CD4-positive, alpha-beta T cell (primary cell): ENCODE results near the gene ACSM2B. TPM values are rescaled to one million over a fixed set of nuclear protein-coding genes. Genes with fewer than 3 reads are reported as not detected.

Experiments used
- ATAC-seq: fragments of 200-7000 bp; cut with Tn5 transposase; one replicate; pipeline ENCODE4 v1.10.0; 2022; ENCODE audit warnings: mild to moderate bottlenecking; ENCODE audit not compliant: poor library complexity
- CTCF ChIA-PET: fragments of 350-600 bp; sonication (Branson Sonifier 250); formaldehyde crosslinking; loops from one replicate; lab custom pipeline; 2021; ENCODE audit warnings: antibody characterized with exemption, inconsistent platforms; lab: Charles Lee
- POLR2A ChIA-PET: fragments of 350-600 bp; sonication (Branson Sonifier 250); formaldehyde crosslinking; loops from one replicate; lab custom pipeline; 2021; ENCODE audit warnings: antibody characterized with exemption, inconsistent platforms; lab: Charles Lee
- DNase-seq, 14 experiments: peaks; one replicate each; pipeline ENCODE4 v3.0.0-alpha.2; 2013 to 2020; ENCODE audit warnings: mixed read lengths in 2 of 14
- H3K27ac ChIP-seq, 2 donors: one replicate each; pipeline versions ENCODE4 v1.5.1 to v1.7.0; 2013; ENCODE audit warnings: low read length in 2 of 2, low read depth in 1 of 2, mild to moderate bottlenecking in 1 of 2
- H3K27me3 ChIP-seq, 2 experiments: 1 replicate in 1 of 2; 2 replicates in 1 of 2; pipeline versions ENCODE4 v1.6.1 to v1.7.0; 2013; ENCODE audit warnings: low read length in 2 of 2, control low read depth in 1 of 2, mild to moderate bottlenecking in 1 of 2, moderate library complexity in 1 of 2; ENCODE audit not compliant: insufficient read depth in 2 of 2, control insufficient read depth in 1 of 2
- H3K36me3 ChIP-seq: one replicate; pipeline ENCODE4 v1.6.1; 2013; ENCODE audit warnings: low read length, control low read depth; ENCODE audit not compliant: insufficient read depth
- H3K4me1 ChIP-seq: one replicate; pipeline ENCODE4 v1.6.1; 2013; ENCODE audit warnings: low read length, control low read depth; ENCODE audit not compliant: insufficient read depth
- H3K4me3 ChIP-seq: one replicate; pipeline ENCODE4 v1.5.1; 2013; ENCODE audit warnings: mild to moderate bottlenecking, low read length, moderate library complexity
- H3K9me3 ChIP-seq, 2 experiments: 1 replicate in 1 of 2; 2 replicates in 1 of 2; pipeline versions ENCODE4 v1.6.1 to v1.7.0; 2013; ENCODE audit warnings: low read length in 2 of 2, mild to moderate bottlenecking in 2 of 2, control low read depth in 1 of 2, moderate library complexity in 1 of 2; ENCODE audit not compliant: control insufficient read depth in 1 of 2, insufficient read depth in 1 of 2
- H3K27ac Mint-ChIP-seq: one replicate; pipeline ENCODE4 v1.8.0; 2020; ENCODE audit warnings: mixed read lengths
- H3K27me3 Mint-ChIP-seq: one replicate; pipeline ENCODE4 v1.8.0; 2021; ENCODE audit warnings: mixed read lengths
- H3K36me3 Mint-ChIP-seq: one replicate; pipeline ENCODE4 v1.8.0; 2021; ENCODE audit warnings: low read depth, mixed read lengths
- H3K4me1 Mint-ChIP-seq: one replicate; pipeline ENCODE4 v1.8.0; 2021; ENCODE audit warnings: low read depth, mixed read lengths
- H3K4me3 Mint-ChIP-seq: one replicate; pipeline ENCODE4 v1.8.0; 2020; ENCODE audit warnings: mild to moderate bottlenecking, mixed read lengths
- H3K9me3 Mint-ChIP-seq: one replicate; pipeline ENCODE4 v1.8.0; 2020; ENCODE audit warnings: mixed read lengths
- intact Hi-C, 2 experiments: fragments of 100-400 bp; cut with DNase I in 1 of 2; cut with micrococcal nuclease in 1 of 2; formaldehyde crosslinking; loops; one replicate each; pipeline versions ENCODE4 v1.15.1 to v1.9.0; 2023 to 2025; cut with DNase I, micrococcal nuclease
- total RNA-seq, 174 experiments: library from RNA in 2 of 174; stranded (reverse) in 2 of 174; gene quantifications; one replicate each; pipeline ENCODE4 v1.2.3 and lab custom pipeline; 2021 to 2026
- TF ChIP-seq, protein P1 (sequence below): fragments of 200-600 bp; IDR thresholded peaks from one replicate; pipeline ENCODE4 v1.8.0; 2022; ENCODE audit warnings: antibody characterized with exemption, mild to moderate bottlenecking

The ACSM2B gene
- total RNA-seq, 2 experiments from 2014 or later: not detected

DNA sequence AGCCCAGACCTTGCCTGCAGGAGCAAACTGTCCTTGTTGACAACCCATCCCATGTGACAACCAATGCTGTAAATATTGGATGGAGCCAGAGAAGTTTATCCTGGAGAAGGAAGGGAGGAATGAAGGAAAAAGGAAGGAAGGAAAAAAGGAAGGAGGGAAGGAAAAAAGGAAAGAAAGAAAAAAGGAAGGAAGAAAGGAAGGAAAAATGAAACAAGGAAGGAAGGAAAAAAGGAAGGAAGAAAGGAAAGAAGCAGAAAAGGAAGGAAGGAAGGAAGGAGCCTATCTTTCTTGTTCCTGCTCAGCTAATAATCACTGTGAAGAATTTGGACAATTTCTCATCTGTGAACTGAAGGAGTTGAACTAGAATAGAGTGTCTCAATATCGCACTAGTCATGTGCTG, 56.1 kb downstream of the ACSM2B start:
- Histone ChIP-seq H3K27me3 (peaks cover 0 to 6% of the 10 kb centered on the region in 2 experiments), H3K36me3 (no peaks in the 10 kb centered on the region), H3K9me3 (no peaks in the 10 kb centered on the region), H3K4me1 (no peaks in the 10 kb centered on the region), H3K4me3 (no peak overlapping the region), H3K27ac (no peak overlapping the region)
- peaks cover 10% of the 10 kb centered on the region for H3K27me3 Mint-ChIP-seq
- H3K4me1 Mint-ChIP-seq: no peaks in the 10 kb centered on the region
- TF ChIP-seq, protein P1, sequence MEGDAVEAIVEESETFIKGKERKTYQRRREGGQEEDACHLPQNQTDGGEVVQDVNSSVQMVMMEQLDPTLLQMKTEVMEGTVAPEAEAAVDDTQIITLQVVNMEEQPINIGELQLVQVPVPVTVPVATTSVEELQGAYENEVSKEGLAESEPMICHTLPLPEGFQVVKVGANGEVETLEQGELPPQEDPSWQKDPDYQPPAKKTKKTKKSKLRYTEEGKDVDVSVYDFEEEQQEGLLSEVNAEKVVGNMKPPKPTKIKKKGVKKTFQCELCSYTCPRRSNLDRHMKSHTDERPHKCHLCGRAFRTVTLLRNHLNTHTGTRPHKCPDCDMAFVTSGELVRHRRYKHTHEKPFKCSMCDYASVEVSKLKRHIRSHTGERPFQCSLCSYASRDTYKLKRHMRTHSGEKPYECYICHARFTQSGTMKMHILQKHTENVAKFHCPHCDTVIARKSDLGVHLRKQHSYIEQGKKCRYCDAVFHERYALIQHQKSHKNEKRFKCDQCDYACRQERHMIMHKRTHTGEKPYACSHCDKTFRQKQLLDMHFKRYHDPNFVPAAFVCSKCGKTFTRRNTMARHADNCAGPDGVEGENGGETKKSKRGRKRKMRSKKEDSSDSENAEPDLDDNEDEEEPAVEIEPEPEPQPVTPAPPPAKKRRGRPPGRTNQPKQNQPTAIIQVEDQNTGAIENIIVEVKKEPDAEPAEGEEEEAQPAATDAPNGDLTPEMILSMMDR: no peak
- H3K27ac Mint-ChIP-seq: no peak overlapping the region
- H3K36me3 Mint-ChIP-seq: no peaks in the 10 kb centered on the region
- no peak for DNase-seq
- no peak overlapping the region for H3K4me3 Mint-ChIP-seq
- no peak for ATAC-seq
- H3K9me3 Mint-ChIP-seq: peaks cover 1% of the 10 kb centered on the region
- POLR2A ChIA-PET: no interaction called here
- intact Hi-C loops: no loop called here
- CTCF ChIA-PET: no interaction called here

DNA sequence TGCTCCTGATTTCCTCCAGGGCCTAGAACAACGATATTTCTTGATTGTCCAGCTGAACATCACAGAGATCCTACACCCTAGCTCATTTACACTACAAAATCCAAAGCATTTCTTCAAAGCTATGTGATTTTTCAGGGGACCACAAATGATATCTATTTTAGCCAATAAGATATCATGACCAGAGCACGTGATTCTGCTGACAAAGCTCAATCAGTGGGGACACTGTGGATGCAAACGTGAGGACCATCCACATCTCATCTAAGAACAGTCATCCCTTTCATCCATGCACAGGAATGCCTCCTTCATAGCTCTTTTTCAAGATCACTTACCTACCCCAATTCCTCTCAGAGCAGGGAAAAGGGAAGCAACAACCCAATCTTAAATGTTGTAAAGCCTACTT, 56.9 kb downstream of the ACSM2B start:
- no peaks in the 10 kb centered on the region for H3K36me3 ChIP-seq
- Mint-ChIP-seq H3K36me3 (no peaks in the 10 kb centered on the region), H3K9me3 (peaks cover 4% of the 10 kb centered on the region), H3K27me3 (peaks cover 10% of the 10 kb centered on the region), H3K4me1 (no peaks in the 10 kb centered on the region), H3K4me3 (no peak overlapping the region), H3K27ac (no peak overlapping the region)
- H3K4me1 ChIP-seq: no peaks in the 10 kb centered on the region
- TF ChIP-seq, protein P1: no peak
- ATAC-seq (no peak), DNase-seq (no peak)
- intact Hi-C loops: no loop called here
- POLR2A ChIA-PET: no interaction called here
- no peak overlapping the region for H3K4me3 ChIP-seq
- CTCF ChIA-PET: no interaction called here
- no peaks in the 10 kb centered on the region for H3K9me3 ChIP-seq
- H3K27ac ChIP-seq: no peak overlapping the region
- peaks cover 0 to 9% of the 10 kb centered on the region in 2 experiments for H3K27me3 ChIP-seq

DNA sequence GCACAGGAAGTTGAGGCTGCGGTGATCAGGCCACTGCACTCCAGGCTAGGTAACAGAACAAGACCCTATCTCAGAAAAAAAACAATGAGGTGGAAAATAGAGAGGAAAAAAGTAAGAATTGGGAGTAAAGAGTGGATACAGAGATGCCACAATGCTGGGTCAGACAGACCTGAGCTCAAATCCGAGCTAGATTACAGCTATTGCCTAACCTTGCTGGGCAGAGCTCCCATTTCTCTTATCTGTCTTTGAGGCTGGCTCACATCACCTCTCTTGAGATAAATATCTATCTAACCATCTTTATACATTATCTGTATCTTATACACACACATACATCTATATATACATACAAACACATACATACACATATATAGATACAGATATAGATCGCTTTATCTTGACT, 59.0 kb downstream of the ACSM2B start:
- intact Hi-C loops: no loop called here
- peaks cover 0 to 9% of the 10 kb centered on the region in 2 experiments for H3K27me3 ChIP-seq
- Mint-ChIP-seq H3K27ac (no peak overlapping the region), H3K9me3 (peaks cover 4% of the 10 kb centered on the region), H3K36me3 (no peaks in the 10 kb centered on the region), H3K4me1 (no peaks in the 10 kb centered on the region), H3K27me3 (peaks cover 16% of the 10 kb centered on the region), H3K4me3 (no peak overlapping the region)
- no peaks in the 10 kb centered on the region for H3K9me3 ChIP-seq
- H3K4me3 ChIP-seq: no peak overlapping the region
- no peak overlapping the region for H3K27ac ChIP-seq
- TF ChIP-seq, protein P1: no peak
- H3K36me3 ChIP-seq: no peaks in the 10 kb centered on the region
- no peak for ATAC-seq
- ChIA-PET CTCF (no interaction called here), POLR2A (no interaction called here)
- DNase-seq: no peak
- H3K4me1 ChIP-seq: no peaks in the 10 kb centered on the region
